Tibial nerve (tissue), 3 donors: ENCODE measurements around the gene FAM117A.

Experiments used
- CTCF ChIP-seq, 5 experiments: fragments of 200-600 bp in 3 of 5; fragments of 450-650 bp in 2 of 5; sonication (generic) in 3 of 5; IDR thresholded peaks; one replicate each; pipeline ENCODE4 v1.5.1; 2016 to 2019; ENCODE audit warnings: antibody characterized with exemption in 5 of 5, mild to moderate bottlenecking in 3 of 5, moderate library complexity in 2 of 5
- POLR2A ChIP-seq, 2 donors: fragments of 450-650 bp; IDR thresholded peaks; one replicate each; pipeline ENCODE4 v1.6.1; 2017; ENCODE audit warnings: antibody characterized with exemption in 2 of 2, mild to moderate bottlenecking in 2 of 2, moderate library complexity in 2 of 2

- no peak for TF ChIP-seq CTCF (IDR thresholded peaks at IDR 0.05)
- TF ChIP-seq POLR2A (IDR thresholded peaks at IDR 0.05) = no peak
These were observed 19.3 kb upstream of the FAM117A start for GRCh38 chr17:49783071-49783715.
